Measurements from ENCODE around the gene GRAP.
"Not testable (repeated sequence)": the region's sequence is repeated elsewhere in the genome, so short reads cannot be mapped to it uniquely, and the experiment has no call there.

Gene GRAP

GRCh38 chr17:19046782-19047375, at the start of gene GRAP:
Gene GRAP (minus strand): TSS chr17:19046957. CDS start chr17:19046926, 31 bp downstream.
- DNase-seq (ENCODE audit: low read depth), result not testable (repeated sequence)

DNA sequence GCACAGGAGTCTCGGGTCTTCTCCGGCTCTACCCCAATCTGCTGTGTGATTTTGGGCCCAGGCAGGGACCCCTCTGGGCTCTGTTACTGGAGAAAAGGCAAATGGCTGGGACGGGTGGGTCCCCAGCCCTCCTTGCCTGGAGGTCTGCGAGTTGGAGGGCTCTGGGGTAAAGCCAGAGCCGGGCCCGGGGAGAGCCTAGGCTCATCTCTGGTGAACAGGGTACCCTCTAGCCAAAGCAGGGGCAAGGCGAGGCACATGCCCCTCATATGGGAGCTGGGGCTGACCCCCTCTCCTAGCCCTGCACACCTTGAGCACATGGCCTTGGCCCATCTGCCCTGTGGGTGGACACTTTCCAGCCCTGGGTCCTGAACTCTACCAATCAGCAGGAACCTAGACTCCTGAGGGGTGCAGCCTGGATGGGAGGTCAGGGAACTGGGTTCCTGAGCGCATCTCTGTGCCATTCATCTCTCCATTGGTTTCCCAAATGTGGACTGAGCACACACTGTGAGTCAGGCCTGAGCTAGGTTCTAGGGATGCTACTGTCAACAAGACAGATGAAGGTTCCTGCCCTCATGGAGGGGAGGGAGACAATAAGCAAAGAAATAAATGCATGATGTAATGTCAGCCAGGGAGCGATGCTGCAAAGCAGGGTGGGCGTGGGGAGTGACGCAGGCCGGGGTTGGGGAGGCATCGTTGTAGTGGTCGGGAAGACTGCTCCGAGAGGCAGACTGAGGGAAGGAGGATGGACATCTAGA, 47.1 kb upstream of the GRAP start:
- DNase-seq (ENCODE audit: low read depth), result not testable (repeated sequence)

DNA sequence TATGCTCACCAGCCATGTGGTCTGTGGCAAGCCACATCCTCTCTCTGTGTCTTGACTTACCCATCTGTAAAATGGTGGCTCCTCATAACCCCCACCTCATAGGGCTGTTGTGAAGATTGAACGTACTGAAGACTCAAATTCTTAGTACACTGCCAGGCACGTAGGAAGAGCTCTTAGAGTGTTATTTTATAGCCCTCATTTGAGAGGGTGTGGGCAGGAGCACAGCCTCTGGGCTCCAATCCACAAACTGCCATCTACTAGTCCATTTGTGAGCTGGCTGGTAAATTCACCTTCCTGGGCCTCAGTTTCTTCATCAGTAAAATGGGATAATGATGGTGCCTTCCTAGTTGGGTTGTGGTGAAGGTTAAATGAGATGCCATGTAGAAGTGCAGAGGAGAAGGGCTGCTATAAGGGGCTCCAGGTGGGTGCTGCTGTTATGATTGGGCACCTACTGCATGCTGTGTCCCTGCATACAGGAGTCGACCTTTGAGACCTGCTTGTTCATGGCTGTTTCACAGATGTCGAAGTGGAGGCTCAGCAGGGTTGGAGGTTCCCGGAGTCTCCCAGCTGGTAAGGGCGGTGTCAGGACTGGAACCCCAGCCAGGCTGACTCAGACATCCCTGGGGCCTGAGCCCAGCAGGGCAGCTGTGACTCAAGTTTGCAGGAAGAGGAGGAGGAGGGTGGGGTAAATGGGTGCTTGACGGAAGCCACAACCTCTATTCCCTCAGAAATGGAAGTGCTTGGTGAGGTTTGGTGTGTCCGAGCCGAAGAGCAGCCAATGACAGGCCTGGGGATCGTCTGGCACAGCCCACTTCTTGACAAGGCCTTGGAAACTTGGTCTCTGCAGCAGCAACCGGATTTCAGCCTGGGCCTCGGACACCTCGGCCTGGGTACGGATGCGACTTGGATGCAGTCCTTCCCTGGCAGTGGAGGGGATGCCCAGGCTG, 46.3 kb upstream of the GRAP start:
- not testable (repeated sequence) for DNase-seq (ENCODE audit: low read depth)

DNA sequence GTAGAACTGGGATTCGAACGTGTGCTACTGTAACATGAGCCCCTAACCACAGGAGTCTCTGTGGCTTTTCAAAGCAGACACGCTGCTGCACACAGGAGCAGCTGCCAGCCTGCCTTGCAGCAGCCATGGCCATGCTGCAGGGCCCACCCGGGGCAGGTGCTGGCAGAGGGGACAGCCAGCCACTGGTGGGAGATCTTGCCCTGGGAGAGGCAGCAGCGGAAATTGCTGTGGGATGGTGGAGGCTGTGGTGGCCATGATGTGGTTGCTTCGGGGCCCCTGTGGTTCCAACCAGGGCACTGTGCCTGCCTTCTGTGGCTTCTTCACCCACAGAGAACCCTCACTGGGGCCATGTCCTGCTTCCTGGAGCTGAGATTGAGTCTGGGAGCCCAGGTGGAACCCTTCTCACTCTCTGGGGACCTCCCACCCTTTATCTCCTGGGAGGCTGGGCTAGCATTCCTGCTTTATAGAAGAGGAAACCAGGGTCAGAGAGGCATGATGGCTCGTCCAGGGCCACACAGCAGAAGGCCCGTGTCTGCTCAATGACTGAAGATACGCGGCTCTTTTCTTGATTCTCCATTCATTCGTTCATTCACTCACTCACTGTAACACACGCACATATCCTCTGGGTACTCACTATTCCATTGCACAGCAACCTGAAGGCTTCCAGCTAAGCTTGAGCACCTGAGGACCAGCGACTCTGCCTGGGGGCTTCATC, 43.5 kb upstream of the GRAP start:
- not testable (repeated sequence) for DNase-seq (ENCODE audit: low read depth)

GRCh38 chr17:19088804-19089685, 42.3 kb upstream of the GRAP start:
- DNase-seq (ENCODE audit: low read depth), result not testable (repeated sequence)

DNA sequence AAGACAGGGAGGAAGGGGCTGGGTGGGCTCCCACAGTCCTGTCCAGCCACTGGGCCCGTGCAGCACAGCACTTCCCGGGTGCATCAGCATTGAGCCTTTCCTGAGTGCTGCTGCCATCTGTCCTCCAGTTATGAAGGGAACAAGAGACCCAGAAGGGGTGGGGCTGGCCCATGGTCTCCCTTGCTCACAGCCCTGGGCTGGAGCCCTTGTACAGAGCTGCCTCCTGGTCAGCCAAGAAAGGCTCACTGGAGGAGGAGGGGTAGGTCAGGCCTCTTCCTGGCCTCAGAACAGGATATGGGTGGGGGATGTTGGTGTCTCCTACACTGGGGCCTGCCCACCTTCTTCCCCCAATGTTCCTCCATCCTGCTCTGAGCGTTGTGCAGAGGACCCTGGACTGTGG, 30.6 kb upstream of the GRAP start:
- not testable (repeated sequence) for DNase-seq (ENCODE audit: low read depth)

- DNase-seq (ENCODE audit: low read depth), result peak; percentile 19
Measured at GRCh38 chr17:19076398-19077192, 29.8 kb upstream of the GRAP start.

DNA sequence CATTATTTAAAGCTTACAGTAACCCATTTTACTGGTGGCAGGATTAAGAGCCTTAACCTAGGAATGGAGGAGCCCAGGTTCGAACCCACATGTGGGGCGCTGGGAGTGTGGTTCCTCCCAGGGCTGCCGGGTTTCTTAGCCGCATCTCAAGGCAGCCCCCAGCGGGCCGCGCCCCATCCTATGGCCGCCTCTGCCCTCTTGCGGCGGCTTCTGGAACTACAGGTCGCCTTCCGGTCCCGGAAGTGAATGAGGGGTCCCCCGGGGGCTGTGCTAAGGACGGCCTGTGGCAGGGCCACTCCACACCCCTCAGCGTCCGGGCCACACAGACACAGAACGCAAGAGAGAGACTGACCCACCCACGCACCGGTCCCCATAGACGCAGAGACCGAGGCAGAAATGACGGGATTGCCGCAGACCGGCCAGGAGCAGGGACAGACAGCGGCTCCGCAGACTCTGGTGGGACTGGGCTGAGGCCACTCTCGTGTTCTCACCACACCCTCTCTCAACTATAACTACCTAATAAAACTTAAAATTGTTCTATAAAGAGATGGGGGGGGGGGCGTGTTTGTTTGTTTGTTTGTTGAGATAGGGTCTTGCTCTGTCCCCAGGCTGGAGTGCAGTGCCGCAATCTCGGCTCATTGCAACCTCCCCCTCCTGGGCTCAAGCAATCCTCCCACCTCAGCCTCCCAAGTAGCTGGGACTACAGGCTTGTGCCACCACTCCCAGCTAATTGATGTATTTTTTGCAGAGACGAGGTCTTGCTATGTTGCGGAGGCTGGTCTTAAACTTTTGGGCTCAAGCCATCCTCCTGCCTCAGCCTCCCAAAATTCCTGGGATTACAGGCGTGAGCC, 23.8 kb upstream of the GRAP start:
- not testable (repeated sequence) for DNase-seq (ENCODE audit: low read depth)

- not testable (repeated sequence) for DNase-seq (ENCODE audit: low read depth)
Measured at GRCh38 chr17:19064378-19064777, 17.6 kb upstream of the GRAP start.

GRCh38 chr17:19063326-19063956, 16.7 kb upstream of the GRAP start:
- peak; percentile 58 for DNase-seq (ENCODE audit: low read depth)

- DNase-seq (ENCODE audit: low read depth), result not testable (repeated sequence)
Measured at GRCh38 chr17:19062718-19063325, 16.1 kb upstream of the GRAP start.

GRCh38 chr17:19062009-19062717, 15.4 kb upstream of the GRAP start:
- not testable (repeated sequence) for DNase-seq (ENCODE audit: low read depth)

GRCh38 chr17:19055447-19055846, 8.7 kb upstream of the GRAP start:
- DNase-seq (ENCODE audit: low read depth), result not testable (repeated sequence)

DNA sequence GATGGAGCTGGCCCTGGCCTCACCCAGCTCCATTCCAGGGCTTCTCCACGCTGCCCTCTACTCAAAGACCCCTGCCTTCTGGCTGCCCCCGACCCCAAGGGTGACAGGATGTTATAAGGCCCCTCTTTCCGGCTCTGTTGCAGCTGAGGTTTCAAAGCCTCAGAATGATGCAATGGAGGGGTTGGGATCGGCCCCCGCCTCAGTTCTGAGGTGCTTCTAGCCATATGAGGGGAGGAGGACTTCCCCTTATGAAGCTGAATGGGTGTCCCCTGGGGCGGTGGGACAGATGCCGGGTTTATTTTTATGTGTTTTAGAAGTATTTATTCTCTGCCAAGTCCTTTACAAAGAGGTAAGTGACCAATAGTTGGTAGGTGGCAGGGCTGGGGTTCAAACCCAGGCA, 2.1 kb upstream of the GRAP start:
- DNase-seq (ENCODE audit: low read depth), result not testable (repeated sequence)

GRCh38 chr17:19047510-19047909, 753 bp upstream of the GRAP start:
- DNase-seq (ENCODE audit: low read depth), result not testable (repeated sequence)

DNA sequence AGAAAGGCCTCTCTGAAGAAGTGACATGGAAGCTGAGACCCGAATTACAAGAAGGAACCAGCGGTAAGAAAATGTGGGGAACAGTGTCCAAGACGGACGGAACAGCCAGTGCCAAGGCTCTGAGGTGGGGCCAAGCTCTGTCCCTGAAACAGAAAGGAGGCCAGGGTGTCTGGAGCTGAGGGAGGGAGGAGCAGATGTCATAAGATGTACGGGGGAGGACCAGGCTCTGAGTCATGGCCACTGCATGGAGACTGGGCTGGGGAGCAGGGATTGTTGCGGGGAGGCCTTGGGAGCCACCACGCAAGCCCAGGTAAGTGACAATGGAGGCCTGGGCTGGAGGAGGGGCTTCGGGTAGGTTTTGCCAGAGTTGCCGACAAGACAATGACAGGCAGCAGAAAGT, 2.1 kb downstream of the GRAP start:
- DNase-seq (ENCODE audit: low read depth), result not testable (repeated sequence)

DNA sequence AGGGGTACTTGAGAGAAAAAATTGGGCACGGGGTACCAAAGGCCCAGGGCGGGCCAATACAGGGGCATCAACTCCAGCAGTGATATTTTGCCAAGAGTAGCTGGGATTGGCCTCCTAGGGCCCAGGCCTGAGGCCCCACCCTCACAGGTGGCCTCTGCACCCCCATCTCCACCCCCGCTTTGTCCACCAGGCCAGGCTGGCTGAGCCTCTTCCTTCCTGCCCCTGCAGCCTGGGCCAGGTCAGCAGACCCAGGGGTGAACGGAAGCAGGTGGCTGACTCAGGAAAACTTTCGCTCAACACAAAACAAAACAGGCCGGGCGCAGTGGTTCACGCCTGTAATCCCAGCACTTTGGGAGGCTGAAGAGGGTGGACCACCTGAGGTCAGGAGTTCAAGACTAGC, 3.7 kb downstream of the GRAP start:
- not testable (repeated sequence) for DNase-seq (ENCODE audit: low read depth)
